SKM-1 treated with dmso at 0.1 percent for 144 hours (cell line): ENCODE results near the gene CLMN.

Experiments used
- DNase-seq: peaks from one replicate; lab custom pipeline; 2025; ENCODE audit not compliant: unreplicated experiment; lab: John Stamatoyannopoulos, UW

The CLMN gene

DNA sequence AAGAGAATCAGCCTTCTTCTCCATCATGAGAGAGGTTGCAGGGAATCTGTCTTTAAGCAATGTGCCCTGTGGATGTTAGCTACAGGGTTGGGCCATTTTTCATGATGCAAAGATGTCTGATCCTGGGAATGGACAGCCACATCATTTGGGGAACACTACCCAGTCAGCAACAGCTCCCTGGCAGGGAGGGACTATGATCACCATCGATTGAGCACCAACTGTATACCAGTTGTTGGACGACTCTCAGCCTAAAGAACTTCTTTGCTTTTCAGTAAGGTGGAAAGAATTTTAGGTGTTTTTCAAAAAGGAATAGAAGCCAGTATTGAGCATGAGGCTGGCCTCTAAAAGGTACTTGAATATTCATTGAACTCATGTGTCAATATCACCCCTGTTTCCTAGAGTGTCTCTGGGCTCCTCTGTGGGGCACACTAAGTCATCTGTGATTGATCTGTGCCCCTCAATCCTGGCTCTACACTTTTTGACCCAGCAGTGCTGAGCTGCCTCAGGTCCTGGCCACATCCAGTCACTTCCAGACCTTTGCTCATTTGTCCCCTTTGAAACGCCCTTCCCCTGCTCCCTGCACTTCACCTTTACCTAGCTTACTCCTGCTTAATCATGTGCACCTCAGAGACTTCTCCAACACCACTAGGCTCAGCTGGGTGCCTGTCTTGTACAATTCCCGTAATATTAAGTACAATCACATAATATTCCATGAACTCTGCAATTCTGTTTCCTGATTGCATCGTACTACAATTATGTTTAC lies 2.2 kb upstream of the CLMN start:
- no peak for DNase-seq

DNA sequence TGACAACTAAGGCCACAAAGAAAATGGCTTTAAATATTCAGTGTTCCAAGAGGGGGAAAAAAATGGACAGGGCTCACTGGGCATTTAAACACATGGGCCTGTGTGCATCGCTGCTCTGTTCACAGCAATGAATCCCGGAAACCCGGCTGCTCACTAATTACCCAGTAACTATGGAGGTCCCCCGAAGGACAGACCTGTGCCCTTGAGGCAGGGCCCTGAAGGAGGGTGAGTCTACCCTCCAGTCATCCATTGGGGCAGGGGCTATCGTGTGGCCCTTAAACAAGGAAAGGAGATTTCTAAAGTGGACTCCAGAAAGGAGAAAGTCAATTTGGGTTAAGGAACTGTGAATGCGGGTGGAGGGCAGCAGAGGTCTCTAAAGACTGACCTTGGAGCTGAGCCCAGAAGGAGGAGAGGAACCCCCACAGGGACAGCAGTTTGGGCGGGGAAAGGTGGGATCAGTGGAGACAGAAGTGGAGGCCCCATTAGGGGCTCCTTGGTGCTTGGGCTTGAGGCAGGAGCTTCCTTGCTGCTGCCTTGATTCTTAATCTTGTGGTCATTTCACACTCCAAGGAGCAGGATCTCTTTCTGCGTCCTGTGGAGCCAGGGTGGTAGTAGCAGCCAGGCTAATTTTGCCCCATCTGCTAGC lies 1.4 kb upstream of the CLMN start:
- DNase-seq, result no peak

DNA sequence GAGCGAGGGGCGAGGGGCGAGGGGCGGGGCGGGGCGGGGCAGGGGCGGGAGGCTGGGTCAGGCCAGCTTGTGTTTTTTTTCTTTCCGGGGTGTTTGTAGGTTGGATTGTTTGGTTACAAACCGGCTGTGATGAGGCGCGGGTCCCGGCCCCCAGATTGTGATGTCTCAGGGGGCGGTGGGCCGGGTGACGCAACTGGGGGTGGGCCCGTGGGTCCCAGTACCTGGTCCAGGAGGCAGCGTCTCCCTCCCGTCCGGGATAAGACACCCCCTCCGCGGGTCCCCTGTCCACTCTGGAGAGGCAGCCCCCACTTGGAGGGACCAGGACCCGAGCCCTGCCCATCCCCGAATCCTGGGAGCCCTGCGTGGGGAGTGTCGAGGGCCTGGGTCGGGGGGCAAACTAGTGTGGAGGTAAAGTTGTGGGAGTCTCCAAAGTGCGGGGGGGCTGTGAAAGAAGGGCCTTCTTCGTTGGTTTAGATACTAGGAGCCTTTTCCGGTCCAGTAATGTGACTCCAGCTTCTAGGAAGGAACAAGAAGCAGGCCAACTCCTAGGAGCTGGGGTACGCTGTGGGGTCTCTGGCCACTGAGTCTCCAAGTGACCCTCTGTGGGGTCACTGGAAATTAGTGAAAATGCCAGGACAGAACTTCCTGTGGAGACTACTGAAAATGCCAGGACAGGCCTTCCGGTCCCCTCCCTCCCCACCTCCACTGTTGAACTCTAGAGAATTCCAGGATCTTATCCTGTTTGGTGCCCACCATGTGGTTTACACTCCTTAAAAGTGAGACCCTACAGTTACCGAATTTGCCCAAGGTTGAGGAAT lies 579 bp upstream of the CLMN start:
- DNase-seq, result no peak

DNA sequence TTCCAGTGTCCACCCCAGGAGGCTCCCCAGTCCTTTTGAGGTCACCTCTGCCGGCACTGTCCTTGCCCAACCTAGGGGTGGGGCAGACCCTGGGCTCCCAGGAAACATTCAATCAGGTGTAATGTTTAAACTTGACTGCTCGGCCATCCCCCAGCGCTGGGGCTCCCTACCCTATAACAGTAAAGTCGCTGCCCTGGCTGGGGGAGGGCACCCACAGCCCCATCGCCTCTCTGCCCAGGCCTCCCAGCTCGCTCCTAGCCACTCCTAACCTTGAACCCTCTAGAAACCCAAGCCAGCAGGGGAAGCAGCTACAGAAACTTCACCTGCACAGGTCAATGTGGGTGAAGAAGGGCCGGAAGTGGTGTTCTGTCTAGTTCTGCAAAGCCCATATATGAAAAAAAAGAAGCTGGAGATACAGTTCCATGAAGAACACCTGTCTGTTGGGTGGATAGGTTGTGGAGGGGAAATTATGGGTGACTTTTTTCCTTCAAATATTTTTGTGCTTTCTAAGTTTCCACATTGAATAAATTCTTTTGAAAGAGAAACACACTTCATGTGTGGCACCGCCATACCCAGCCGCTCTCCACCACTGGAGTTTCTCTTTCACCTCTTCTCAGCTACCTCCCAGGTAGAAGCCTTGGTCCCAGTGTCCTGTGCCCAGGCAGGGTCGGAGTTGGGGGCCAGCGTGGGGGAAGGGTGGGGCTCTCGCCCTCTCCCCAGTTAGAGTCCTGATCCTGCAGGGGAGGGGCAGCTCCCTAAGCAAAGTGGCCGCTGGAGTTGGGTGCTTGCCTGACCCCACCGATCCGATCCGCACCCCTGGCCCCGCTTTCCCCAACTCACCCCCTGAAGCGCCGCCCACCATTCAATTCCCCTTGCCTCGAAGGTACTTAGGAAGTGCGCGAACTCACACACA lies 1.1 kb downstream of the CLMN start:
- DNase-seq, result no peak

DNA sequence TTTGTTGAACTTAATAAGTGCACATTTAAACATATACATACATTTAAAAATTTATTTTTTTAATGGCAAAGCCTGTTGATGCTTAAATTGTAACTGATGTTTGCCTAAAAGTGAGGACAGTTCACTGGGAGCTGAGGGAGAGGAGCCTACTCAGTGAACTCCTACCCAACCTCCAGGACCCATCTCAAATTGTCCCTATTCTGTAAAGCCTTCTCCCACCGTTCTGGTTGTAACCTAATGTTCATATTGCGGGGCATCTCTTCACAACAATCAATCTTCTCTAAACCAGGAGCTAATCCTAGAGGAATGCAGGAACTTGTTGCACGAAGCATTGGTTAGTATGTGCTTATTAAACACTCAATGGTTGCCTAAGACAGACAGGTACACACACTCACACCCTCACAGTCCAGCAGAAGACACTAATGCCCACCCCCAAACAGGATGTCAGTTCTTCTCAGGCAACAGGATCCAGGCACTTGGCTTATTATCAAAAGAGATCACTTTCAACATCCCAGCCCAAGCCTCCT lies 1.8 kb downstream of the CLMN start:
- no peak for DNase-seq

DNA sequence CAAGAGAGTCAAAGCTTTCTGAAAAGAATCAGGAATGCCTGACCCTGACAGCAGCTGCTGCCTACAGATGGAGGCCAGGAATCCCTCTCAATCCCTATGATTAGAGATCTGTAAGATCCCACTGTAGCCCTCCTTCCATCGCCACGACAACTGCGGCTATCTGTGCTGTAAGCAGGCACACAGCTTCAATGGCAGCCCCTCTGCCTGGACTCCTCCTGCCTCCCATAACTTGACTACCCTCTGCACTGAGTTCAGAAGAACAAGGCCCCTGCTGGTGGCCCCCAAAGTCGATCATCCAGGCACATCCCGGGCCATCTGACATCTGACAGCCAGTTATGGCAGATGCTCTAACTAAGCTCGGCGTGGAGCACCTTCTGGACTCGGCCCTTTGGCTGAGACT lies 2.9 kb downstream of the CLMN start:
- no peak for DNase-seq

DNA sequence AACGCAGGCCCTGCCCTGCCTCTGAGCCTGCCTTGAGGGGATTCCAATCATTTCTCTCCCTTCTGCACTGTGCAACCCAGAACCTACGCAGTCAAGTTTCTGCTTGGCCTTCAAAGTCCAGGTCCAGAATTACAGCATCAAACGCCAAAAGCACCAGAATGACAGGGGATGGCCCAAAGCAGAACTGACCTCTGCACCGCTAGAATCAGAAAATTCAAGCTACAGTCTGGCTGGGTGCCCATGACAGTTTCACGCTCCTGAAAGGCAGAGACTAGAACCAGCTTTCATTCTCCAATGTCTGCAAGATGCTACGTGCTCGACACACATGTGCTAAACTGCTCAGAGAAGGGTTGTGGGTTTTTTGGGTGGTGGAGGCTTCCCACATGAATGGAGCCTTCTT lies 4.1 kb downstream of the CLMN start:
- no peak for DNase-seq

DNA sequence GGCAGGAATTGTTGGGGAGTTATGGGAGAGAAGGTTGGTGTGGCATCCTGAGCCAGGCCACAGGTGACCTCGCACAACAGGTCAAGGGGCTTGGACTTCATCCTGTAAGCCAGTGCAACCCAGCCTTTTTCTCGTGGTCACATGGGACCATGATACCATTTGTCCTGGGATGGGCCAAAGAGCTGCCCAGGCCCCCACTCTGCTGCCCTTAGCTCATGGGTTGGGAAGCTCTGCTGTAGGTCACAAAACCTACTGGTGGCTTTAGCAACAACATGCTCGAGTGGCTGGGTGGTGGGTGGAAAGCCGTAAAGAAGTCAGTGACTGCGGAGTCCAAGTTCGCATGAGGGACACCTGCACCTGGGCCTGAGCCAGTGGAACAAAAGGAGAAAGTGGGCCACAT lies 4.6 kb downstream of the CLMN start:
- DNase-seq, result no peak

DNA sequence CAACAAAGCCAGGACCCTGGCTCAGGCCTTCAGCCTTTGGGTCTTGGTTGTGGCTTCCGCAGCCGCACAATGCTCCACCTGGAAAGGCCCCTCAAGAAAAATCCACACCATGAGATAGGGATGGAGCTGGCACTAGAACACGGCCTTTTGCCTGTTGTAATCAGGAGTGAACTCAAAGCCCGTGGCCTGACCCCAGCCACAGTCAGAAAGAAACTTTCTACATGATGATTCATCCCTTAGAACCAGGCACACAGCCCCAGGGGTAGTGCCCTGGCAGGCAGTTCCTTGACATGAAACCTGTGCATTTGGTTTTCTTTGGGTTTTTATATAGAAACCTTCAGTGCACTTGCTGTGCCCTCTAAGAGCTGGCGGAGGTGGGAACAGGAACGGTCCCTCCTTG lies 5.1 kb downstream of the CLMN start:
- no peak for DNase-seq

DNA sequence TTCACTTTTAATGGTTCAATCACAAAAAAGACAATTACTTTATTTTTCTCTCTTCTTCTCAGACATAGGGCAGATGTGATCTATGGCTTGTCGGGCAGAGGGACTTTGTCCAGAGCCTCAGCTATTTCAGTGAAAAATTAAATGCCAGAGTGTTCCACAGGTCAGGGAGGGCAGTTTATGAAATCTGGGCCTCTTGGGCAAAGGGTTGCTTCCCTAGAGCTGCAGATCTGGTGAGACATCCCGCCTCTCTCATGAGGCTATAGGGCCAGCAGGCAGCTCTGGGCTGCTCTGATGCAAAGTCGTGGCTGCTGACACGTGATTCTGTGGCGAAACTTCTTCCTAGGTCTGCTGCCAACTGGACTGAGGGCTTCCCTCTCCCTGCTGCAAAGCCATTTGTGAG lies 6.0 kb downstream of the CLMN start:
- peak; percentile 57 for DNase-seq

DNA sequence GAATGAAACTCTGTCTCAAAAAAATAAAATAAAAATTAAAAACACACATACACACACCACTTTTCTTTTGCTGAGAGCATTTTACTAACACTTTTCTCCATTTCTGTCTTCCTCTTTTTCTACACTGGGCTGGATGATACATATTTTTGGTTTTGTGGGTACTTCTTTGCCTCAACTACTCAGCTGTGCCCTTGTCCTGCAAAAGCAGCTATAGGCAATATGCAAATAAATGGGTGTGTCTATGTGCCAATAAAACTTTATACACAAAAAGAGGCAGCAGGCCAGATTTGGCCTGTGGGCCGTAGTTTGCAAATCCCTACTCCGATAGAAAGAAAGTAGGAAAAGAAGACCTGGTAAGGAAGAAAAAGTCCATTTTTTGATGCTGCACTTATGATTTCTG lies 6.5 kb downstream of the CLMN start:
- no peak for DNase-seq

DNA sequence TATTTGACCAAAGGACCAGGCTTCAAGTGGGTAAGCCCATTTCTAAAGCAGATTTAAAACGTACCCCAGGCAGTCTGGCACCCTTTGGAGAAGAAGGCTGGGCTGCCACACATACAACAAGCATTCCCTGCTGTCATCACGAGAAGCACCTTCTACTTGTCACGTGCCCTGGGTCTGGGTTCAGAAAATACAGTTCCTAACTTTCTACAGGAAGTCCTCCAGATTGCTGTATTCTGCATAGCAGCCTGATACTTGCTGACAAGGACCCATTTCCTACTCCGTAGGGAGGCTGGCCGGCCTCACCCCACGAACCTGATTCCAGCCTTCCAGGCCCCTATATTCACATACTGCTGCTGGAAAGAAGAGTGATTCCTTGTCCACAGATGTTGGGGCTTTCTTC lies 7.4 kb downstream of the CLMN start:
- DNase-seq, result no peak

DNA sequence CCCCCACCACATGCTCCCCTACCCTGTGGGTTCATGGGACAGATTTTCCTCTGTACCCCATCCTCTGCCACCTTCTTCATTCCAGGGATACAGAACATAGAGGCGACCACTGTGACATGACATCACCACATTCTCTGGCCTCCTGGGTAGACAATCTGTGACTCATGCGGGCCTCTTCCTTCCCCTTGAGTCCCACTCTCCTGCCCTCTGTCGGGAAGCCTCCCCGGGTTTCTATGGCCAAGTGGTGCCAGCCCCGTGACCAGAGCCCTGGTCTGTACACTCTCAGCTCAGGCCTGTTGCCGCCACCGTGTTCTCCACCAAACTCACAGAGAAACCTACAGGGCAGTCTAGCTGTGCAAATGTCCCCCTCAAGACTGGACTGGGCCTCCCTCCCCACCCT lies 8.0 kb downstream of the CLMN start:
- no peak for DNase-seq

DNA sequence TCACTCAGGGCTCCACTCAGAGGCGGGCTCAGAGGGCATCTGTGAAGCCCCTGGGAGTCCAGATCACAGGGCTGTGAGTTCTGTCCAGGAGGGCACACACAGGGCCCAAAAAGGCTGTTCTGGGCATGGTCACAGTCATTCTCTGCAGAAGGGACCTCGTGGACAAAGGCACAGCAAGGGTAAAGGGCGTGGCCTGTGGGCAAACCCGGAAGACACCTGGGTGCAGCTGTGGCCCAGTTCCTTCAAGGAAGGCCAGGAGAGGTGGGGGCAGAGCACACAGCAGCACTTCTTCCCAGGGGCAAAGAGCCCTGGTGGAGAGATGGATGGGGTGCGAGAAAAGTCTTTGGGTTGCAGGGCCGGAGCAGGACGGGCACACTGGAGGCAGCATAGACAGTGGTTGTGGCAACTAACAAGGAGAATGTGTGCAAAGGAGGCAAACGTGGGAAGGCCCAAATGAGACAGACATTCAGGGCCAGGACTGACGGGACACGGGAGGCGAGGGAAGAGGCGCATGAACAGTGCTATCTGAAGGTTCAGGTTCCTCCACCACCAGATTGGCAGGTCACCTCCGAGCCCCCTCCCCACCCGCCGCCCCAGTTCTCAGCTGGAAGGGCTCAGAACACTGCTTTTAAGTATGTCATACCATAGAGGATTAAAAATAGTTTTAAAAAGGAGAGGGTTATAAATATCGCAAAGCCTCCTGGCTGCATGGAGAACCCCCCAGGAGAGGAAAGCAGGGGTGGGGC lies 8.9 kb downstream of the CLMN start:
- no peak for DNase-seq

DNA sequence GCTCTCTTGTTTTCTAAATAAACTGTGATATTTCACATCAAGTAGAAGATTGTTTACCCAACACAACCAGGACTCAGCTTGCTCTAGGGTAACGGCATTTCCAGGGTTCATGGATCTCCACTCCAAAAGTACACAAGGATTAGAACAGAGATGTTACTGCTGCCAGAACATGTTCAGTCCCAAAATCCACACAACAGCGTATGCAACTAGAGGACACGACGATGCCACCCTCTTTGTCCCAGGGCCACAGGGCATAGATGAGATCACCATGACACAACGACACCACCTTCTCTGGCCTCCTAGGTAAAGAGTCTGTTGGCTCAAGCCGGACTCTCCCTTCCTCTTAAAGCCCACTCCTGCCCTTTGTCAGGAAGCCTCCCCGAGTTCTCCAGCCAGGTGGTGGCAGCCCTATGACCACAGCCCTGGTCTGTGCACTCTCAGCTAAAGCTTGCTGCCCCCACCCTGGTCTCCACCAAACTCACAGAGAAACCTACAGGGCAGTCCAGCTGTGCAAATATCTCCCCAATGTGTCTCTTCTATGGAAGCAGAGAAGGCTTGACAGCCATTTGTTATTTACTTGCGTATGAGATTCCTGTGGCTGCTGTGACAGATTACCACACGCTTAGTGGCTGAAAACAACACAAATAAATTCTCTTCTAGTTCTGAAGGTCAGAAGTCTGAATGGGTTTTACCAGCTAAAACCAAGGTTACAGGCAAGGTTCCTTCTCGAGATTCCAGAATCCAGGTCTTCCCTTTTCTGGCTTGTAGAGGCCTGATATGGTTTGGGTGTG lies 10.3 kb downstream of the CLMN start:
- no peak for DNase-seq

DNA sequence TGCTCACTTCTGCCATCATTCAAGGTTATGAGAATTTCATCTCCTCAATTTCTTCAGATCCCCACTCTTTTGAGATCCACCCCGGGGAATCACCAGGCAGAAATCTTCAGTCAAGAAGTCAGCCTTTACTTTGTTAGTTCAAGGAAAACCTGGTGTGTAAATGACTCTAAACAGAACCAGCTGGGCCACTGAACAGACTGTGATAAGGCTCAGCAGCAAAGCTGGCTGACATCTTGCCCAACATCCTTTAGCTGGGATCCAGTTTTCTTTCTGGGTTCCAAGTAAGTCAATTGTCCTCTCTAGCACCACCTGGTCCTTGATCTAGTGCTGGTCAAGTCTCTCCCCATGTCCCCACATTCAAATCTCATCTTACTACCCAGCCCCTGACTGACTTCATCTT lies 11.6 kb downstream of the CLMN start:
- no peak for DNase-seq

DNA sequence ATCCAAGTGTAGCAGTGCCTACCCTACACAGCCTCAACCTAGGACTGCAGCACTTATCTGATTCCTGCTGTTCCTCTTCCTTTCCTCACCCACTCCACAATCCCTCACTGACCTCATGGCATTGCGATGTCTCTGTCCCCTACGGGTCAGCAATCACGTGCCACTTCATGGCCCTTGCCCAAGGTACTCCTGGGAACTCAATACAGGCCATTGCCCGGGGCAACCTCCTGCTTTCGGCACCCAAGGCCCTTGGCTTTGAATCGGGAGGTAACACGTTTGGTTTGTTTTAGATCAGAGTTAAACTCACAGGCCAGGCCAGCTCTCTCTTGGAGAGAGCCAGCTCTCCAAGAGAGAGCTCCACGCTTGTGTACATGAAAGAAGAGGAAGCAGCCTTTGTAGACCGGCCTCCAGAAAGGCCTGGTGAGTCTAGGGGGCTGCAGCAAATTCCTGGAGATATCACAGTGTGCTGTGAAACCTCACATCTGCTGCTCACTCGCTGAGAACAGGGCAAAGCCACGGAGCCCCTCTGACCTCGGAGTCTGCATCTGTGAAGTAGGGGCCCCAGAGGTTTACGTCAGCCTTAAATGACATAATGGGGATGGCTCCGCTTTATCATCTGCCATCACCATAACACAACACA lies 12.2 kb downstream of the CLMN start:
- no peak for DNase-seq

DNA sequence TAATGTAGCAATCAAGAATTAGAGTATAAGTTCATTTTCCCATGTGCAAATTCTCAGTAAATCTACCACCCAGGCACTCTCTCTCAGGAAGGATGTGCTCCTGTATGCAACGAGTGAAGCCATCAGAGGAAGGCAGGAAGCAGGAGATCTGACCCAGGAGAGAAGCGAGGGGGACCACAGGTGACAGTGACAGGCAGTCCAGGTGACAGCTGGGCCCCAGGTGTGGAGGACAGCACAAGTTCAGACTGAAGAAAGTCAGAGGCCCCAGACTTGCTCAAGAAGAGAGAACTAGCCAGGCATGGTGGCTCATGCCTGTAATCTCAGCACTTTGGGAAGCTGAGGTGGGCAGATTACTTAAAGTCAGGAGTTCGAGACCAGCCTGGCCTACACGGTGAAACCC lies 13.8 kb downstream of the CLMN start:
- no peak for DNase-seq

DNA sequence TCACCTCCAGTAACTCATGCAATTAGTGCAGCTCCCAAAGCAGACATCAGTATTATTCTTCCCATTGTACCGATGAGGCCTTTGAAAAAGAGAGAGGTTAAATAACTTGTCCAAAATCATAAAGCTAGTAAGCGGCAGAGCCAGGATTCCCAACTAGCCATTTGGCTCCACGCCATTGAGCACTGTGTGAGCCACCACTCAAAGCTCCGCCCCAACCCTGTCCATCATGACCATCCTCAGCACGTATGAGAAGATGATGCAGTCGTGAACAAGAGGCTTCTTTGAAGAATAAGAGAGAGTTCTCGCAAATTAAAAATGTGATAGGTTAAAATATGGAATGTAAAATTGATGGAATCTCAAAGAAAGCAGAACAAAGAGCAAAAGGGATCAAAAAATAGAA lies 14.6 kb downstream of the CLMN start:
- no peak for DNase-seq
